ENCODE results near the gene IRF2.

DNA sequence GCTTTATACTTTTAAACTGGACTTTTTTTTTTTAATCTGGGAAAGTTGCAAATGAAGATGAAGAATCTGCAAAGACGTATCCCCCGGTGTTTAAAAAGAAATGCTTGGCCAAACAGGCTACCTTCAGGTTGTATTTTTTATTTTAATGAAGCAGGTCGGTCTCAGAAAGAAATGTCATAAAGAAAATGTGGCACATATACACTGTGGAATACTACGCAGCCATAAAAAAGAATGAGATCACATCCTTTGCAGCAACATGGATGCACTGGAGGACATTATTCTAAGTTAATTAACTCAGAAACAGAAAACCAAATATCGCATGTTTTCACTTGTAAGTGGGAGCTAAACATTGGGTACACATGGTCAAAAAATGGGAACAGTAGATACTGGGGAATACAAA is 123.4 kb downstream of the IRF2 start:
- TF ChIP-seq, protein P1, sequence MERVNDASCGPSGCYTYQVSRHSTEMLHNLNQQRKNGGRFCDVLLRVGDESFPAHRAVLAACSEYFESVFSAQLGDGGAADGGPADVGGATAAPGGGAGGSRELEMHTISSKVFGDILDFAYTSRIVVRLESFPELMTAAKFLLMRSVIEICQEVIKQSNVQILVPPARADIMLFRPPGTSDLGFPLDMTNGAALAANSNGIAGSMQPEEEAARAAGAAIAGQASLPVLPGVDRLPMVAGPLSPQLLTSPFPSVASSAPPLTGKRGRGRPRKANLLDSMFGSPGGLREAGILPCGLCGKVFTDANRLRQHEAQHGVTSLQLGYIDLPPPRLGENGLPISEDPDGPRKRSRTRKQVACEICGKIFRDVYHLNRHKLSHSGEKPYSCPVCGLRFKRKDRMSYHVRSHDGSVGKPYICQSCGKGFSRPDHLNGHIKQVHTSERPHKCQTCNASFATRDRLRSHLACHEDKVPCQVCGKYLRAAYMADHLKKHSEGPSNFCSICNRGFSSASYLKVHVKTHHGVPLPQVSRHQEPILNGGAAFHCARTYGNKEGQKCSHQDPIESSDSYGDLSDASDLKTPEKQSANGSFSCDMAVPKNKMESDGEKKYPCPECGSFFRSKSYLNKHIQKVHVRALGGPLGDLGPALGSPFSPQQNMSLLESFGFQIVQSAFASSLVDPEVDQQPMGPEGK (CRISPR knock-in tag; IDR thresholded peaks at IDR 0.05; ENCODE audit: borderline replicate concordance): no peak
- TF ChIP-seq ZFP30 (CRISPR knock-in tag; IDR thresholded peaks at IDR 0.05) (no peak), SNAI2 (CRISPR knock-in tag; IDR thresholded peaks at IDR 0.05) (no peak), TCF4 (CRISPR knock-in tag; IDR thresholded peaks at IDR 0.05; ENCODE audit: borderline replicate concordance) (no peak)
